Sigmoid colon (tissue), 4 donors: Measurements from ENCODE around the gene CCR1.

ENCODE experiments used
- CTCF ChIP-seq, 4 experiments: fragments of 450-650 bp in 3 of 4; fragments of 200-600 bp in 1 of 4; IDR thresholded peaks; one replicate each; pipeline ENCODE4 v1.5.1; 2016 to 2019; ENCODE audit warnings: antibody characterized with exemption in 4 of 4, mild to moderate bottlenecking in 3 of 4, moderate library complexity in 2 of 4
- EP300 ChIP-seq, 4 donors: sonication (generic); formaldehyde crosslinking; IDR thresholded peaks; one replicate each; pipeline ENCODE4 v1.6.1; 2017; ENCODE audit warnings: antibody characterized with exemption in 4 of 4
- POLR2A ChIP-seq, 2 donors: fragments of 450-650 bp; IDR thresholded peaks; one replicate each; pipeline ENCODE4 v1.6.1; 2016; ENCODE audit warnings: antibody characterized with exemption in 2 of 2, mild to moderate bottlenecking in 2 of 2, moderate library complexity in 2 of 2
- POLR2AphosphoS5 ChIP-seq, 4 donors: sonication (generic); formaldehyde crosslinking; IDR thresholded peaks; one replicate each; pipeline ENCODE4 v1.6.1; 2017; ENCODE audit warnings: antibody characterized with exemption in 4 of 4

GRCh38 chr3:46218196-46218709, 10.1 kb upstream of the CCR1 start:
- TF ChIP-seq CTCF (IDR thresholded peaks at IDR 0.05) (no peak), POLR2A (IDR thresholded peaks at IDR 0.05) (no peak), EP300 (IDR thresholded peaks at IDR 0.05) (no peak), POLR2AphosphoS5 (IDR thresholded peaks at IDR 0.05) (no peak)
